Dendritic cell treated with granulocyte-macrophage colony-stimulating factor and Interleukin-4, amounts not matched to agents 40 ng/mL and 50 ng/mL, for 4 days (primary cell): ENCODE results near the gene NISCH.

ENCODE experiments used
- H3K27ac Mint-ChIP-seq: one replicate; pipeline ENCODE4 v1.8.0; 2022; ENCODE audit warnings: mild to moderate bottlenecking, mixed read lengths
- H3K27me3 Mint-ChIP-seq: one replicate; pipeline ENCODE4 v1.8.0; 2022; ENCODE audit warnings: mild to moderate bottlenecking, mixed read lengths
- H3K36me3 Mint-ChIP-seq: one replicate; pipeline ENCODE4 v1.8.0; 2022; ENCODE audit warnings: low read depth, mixed read lengths
- H3K4me1 Mint-ChIP-seq: one replicate; pipeline ENCODE4 v1.8.0; 2022; ENCODE audit warnings: low read depth, mixed read lengths
- H3K4me3 Mint-ChIP-seq: one replicate; pipeline ENCODE4 v1.8.0; 2022; ENCODE audit warnings: mild to moderate bottlenecking, moderate library complexity, mixed read lengths
- H3K9me3 Mint-ChIP-seq: one replicate; pipeline ENCODE4 v1.8.0; 2022; ENCODE audit warnings: mixed read lengths
- intact Hi-C: fragments of 100-400 bp; cut with micrococcal nuclease; formaldehyde crosslinking; loops from one replicate; pipeline ENCODE4 v1.15.0; 2022

The NISCH gene

GRCh38 chr3:52439426-52440248 is 15.8 kb upstream of the NISCH start:
- no peak overlapping the region for H3K4me3 Mint-ChIP-seq
- H3K27ac Mint-ChIP-seq = no peak overlapping the region
- peaks cover 29% of the 10 kb centered on the region for H3K4me1 Mint-ChIP-seq
- no peaks in the 10 kb centered on the region for H3K36me3 Mint-ChIP-seq
- no peaks in the 10 kb centered on the region for H3K9me3 Mint-ChIP-seq
- intact Hi-C loops = no loop called here
- peaks cover 23% of the 10 kb centered on the region for H3K27me3 Mint-ChIP-seq

DNA sequence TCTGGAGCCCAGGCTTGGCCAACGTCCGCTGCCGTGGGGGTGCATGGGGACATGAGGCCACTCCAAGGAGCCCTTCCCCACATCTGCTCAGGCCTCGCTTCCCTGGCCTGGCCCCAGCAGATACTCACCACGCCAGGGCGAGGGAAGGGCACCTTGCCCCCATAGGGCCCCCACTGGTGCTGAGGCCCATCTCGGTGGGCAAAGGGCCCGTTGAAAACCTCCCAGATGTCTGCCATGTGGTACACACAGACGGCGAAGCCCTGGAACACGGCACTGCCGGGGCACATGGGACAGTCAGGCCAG is 15.2 kb upstream of the NISCH start:
- Mint-ChIP-seq H3K36me3 (no peaks in the 10 kb centered on the region), H3K9me3 (no peaks in the 10 kb centered on the region), H3K27ac (no peak overlapping the region), H3K4me3 (no peak overlapping the region), H3K4me1 (peaks cover 33% of the 10 kb centered on the region), H3K27me3 (peaks cover 21% of the 10 kb centered on the region)
- intact Hi-C loops = no loop called here

- intact Hi-C loops = no loop called here
- no peak overlapping the region for H3K4me3 Mint-ChIP-seq
- H3K27ac Mint-ChIP-seq = no peak overlapping the region
- no peaks in the 10 kb centered on the region for H3K9me3 Mint-ChIP-seq
- H3K4me1 Mint-ChIP-seq = peaks cover 32% of the 10 kb centered on the region
- H3K27me3 Mint-ChIP-seq = peaks cover 20% of the 10 kb centered on the region
- H3K36me3 Mint-ChIP-seq = no peaks in the 10 kb centered on the region
These were observed 14.7 kb upstream of the NISCH start for GRCh38 chr3:52440671-52441070.

DNA sequence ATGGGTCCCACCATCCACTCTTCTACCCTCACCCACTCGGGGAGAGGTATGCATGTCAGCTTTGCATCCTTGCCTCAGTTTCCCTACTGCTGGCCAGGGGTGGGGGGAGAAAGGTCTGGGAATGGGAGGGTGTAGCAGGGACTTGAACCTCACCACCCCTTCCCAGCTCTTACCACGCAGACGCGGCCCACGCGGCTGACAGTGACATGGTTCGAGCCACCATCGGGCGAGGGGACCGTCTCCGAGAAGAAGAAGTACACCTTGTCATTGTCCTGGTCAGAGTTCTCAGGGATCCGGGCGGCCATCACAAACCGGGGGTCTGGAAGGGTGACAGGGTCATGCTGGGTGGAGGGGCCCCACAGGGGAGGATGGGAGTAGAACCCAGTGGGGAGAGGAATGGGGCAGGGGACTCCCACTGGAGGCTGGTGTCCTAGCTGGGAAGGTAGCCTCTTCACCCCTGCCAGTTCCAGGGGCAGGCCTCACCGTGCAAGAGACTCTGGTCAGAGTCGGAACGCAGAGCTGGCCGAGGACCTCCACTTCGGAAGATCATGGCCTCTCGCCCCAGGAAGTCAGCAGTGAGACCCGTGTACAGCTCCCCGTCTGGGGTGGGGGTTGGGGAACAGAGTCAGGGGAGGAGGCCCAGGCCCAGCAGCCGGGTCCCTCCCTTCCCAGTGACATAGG is 14.2 kb upstream of the NISCH start:
- Mint-ChIP-seq H3K9me3 (no peaks in the 10 kb centered on the region), H3K36me3 (no peaks in the 10 kb centered on the region), H3K4me1 (peaks cover 26% of the 10 kb centered on the region), H3K27me3 (peaks cover 20% of the 10 kb centered on the region), H3K4me3 (no peak overlapping the region), H3K27ac (no peak overlapping the region)
- intact Hi-C loops = no loop called here

DNA sequence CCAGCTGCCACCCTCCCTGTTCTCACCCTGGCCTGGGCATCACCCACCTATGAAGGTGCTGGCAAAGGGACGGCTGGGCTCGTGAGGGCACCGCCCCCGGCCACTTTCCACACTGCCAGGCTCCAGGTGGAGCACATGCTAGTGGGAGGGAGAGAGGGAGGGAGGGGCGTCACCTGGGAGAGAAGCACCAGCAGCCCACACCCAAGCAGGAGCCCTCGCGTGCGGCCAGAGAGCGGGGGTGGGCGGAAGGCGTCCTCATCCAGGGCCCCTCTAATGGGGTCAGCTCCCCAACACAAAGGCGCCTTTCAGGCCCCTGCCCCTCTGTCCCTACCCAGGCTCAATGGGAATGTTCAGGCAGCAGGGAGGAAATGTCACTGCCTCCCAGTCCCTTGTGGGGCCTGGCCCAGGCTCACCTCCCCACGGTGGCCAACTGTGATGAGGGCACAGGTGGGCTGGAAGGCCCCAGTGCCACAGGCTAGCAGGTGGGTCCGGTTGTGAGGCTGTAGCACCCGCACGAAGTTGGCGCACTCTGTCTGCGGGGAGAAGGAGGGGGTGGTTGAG is 13.6 kb upstream of the NISCH start:
- H3K36me3 Mint-ChIP-seq = no peaks in the 10 kb centered on the region
- intact Hi-C loops = no loop called here
- H3K4me3 Mint-ChIP-seq = no peak overlapping the region
- H3K27ac Mint-ChIP-seq = no peak overlapping the region
- no peaks in the 10 kb centered on the region for H3K9me3 Mint-ChIP-seq
- H3K27me3 Mint-ChIP-seq = peaks cover 22% of the 10 kb centered on the region
- H3K4me1 Mint-ChIP-seq = peaks cover 26% of the 10 kb centered on the region

- Mint-ChIP-seq H3K9me3 (no peaks in the 10 kb centered on the region), H3K4me1 (peaks cover 25% of the 10 kb centered on the region), H3K4me3 (no peak overlapping the region), H3K36me3 (no peaks in the 10 kb centered on the region), H3K27me3 (peaks cover 25% of the 10 kb centered on the region), H3K27ac (no peak overlapping the region)
- intact Hi-C loops = no loop called here
These were observed 12.8 kb upstream of the NISCH start for GRCh38 chr3:52442409-52443267.

DNA sequence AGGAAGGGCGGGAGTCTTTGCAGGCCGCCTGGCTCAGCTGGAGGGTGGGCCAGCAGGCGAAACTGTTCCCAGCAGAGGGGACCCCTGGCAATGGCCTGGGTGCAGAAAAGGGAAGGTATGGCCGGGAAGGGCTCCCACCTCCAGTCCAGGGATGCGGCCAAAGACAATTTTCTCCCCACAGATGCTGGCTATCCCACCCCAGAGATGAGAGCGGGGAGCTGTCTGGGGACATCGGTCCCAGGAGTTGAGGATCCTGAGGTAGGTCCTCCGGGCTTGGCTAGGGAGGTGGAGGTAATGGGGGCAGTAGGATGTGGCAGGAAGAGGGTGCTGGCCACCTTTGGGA is 12.2 kb upstream of the NISCH start:
- H3K27ac Mint-ChIP-seq = no peak overlapping the region
- peaks cover 25% of the 10 kb centered on the region for H3K4me1 Mint-ChIP-seq
- H3K9me3 Mint-ChIP-seq = no peaks in the 10 kb centered on the region
- intact Hi-C loops = no loop called here
- peaks cover 27% of the 10 kb centered on the region for H3K27me3 Mint-ChIP-seq
- H3K36me3 Mint-ChIP-seq = no peaks in the 10 kb centered on the region
- H3K4me3 Mint-ChIP-seq = no peak overlapping the region

GRCh38 chr3:52443791-52444687 is 11.4 kb upstream of the NISCH start:
- H3K27ac Mint-ChIP-seq = no peak overlapping the region
- intact Hi-C loops = no loop called here
- H3K36me3 Mint-ChIP-seq = no peaks in the 10 kb centered on the region
- no peak overlapping the region for H3K4me3 Mint-ChIP-seq
- peaks cover 25% of the 10 kb centered on the region for H3K4me1 Mint-ChIP-seq
- H3K27me3 Mint-ChIP-seq = peaks cover 29% of the 10 kb centered on the region
- H3K9me3 Mint-ChIP-seq = no peaks in the 10 kb centered on the region

- no peaks in the 10 kb centered on the region for H3K9me3 Mint-ChIP-seq
- H3K27me3 Mint-ChIP-seq = peaks cover 27% of the 10 kb centered on the region
- H3K36me3 Mint-ChIP-seq = no peaks in the 10 kb centered on the region
- no peak within 1 kb of the TSS for H3K4me3 Mint-ChIP-seq
- intact Hi-C loops = no loop called here
- no peak within 1 kb of the TSS for H3K27ac Mint-ChIP-seq
- H3K4me1 Mint-ChIP-seq = peaks cover 31% of the 10 kb centered on the region
These were observed 10.3 kb upstream of the NISCH start, which contains the start of gene SEMA3G for GRCh38 chr3:52444860-52445793. Gene SEMA3G, minus strand, starts transcription at chr3:52445103. Its CDS starts 76 bp downstream, at chr3:52445027.

GRCh38 chr3:52446042-52446441 is 9.4 kb upstream of the NISCH start:
- peaks cover 32% of the 10 kb centered on the region for H3K4me1 Mint-ChIP-seq
- H3K27ac Mint-ChIP-seq = no peak overlapping the region
- no peaks in the 10 kb centered on the region for H3K9me3 Mint-ChIP-seq
- H3K4me3 Mint-ChIP-seq = no peak overlapping the region
- peaks cover 27% of the 10 kb centered on the region for H3K27me3 Mint-ChIP-seq
- intact Hi-C loops = no loop called here
- H3K36me3 Mint-ChIP-seq = no peaks in the 10 kb centered on the region

DNA sequence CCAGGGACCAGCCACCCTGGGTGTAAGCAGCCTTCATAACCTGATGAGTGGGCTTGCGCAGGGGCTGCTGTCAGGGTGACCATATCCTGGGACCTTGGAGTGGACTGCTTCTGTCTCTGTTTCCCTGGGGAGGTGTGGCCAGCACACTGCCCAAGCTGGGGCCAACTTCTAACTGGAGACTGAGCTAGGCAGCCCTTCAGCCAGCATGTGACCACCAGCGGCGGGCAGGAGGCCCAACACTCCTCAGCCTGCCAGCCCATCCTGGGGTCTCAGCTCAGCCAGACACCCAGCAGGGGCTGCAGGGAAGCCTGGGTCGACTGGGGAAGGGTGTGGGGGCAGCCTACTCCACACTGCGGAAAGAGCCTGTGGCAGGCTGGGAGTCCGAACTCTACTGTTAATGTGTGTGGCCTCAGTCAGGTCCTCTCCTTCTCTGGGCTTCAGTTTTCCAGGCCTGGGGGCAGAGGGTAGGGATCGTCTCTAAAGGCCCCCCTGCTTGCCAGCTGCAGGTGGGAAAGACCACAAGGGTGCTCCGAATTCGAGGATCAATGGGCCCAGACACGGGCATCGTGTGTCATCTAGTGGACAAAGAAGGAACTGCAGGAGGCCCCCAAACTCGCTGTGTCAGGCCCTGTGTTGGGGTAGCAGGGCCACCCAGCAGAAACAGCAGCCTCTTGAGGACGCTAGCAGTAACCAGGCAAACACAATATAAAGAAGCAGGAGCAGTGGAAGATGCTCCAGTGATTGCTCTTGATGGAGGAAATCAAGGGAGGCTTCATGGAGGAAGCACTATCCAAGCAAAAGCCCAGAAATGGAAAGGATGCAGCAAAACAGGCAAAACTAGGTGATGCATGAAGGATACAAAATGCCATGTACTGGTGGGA is 8.5 kb upstream of the NISCH start:
- Mint-ChIP-seq H3K4me1 (peaks cover 32% of the 10 kb centered on the region), H3K27me3 (peaks cover 29% of the 10 kb centered on the region), H3K9me3 (no peaks in the 10 kb centered on the region), H3K27ac (no peak overlapping the region), H3K4me3 (no peak overlapping the region), H3K36me3 (no peaks in the 10 kb centered on the region)
- intact Hi-C loops = loop anchor here (1.0 kb wide), 1 partner anchor 19 kb away; no protein-coding TSS in a partner anchor
